Measurements from ENCODE around the gene CDKL1. TPM values are rescaled to one million over a fixed set of nuclear protein-coding genes. Genes with fewer than 3 reads are reported as not detected.

The CDKL1 gene
- total and polyA plus RNA-seq, 2 of the 13 experiments (the other 11 are each of a cell fraction or from before 2014, with no cell fraction given) = 4.4 to 5.1 TPM

GRCh38 chr14:50311972-50312733 is 84.5 kb downstream of the CDKL1 start, which contains the start of the genes DMAC2L and L2HGDH (continued):
- TF ChIP-seq, protein P1, sequence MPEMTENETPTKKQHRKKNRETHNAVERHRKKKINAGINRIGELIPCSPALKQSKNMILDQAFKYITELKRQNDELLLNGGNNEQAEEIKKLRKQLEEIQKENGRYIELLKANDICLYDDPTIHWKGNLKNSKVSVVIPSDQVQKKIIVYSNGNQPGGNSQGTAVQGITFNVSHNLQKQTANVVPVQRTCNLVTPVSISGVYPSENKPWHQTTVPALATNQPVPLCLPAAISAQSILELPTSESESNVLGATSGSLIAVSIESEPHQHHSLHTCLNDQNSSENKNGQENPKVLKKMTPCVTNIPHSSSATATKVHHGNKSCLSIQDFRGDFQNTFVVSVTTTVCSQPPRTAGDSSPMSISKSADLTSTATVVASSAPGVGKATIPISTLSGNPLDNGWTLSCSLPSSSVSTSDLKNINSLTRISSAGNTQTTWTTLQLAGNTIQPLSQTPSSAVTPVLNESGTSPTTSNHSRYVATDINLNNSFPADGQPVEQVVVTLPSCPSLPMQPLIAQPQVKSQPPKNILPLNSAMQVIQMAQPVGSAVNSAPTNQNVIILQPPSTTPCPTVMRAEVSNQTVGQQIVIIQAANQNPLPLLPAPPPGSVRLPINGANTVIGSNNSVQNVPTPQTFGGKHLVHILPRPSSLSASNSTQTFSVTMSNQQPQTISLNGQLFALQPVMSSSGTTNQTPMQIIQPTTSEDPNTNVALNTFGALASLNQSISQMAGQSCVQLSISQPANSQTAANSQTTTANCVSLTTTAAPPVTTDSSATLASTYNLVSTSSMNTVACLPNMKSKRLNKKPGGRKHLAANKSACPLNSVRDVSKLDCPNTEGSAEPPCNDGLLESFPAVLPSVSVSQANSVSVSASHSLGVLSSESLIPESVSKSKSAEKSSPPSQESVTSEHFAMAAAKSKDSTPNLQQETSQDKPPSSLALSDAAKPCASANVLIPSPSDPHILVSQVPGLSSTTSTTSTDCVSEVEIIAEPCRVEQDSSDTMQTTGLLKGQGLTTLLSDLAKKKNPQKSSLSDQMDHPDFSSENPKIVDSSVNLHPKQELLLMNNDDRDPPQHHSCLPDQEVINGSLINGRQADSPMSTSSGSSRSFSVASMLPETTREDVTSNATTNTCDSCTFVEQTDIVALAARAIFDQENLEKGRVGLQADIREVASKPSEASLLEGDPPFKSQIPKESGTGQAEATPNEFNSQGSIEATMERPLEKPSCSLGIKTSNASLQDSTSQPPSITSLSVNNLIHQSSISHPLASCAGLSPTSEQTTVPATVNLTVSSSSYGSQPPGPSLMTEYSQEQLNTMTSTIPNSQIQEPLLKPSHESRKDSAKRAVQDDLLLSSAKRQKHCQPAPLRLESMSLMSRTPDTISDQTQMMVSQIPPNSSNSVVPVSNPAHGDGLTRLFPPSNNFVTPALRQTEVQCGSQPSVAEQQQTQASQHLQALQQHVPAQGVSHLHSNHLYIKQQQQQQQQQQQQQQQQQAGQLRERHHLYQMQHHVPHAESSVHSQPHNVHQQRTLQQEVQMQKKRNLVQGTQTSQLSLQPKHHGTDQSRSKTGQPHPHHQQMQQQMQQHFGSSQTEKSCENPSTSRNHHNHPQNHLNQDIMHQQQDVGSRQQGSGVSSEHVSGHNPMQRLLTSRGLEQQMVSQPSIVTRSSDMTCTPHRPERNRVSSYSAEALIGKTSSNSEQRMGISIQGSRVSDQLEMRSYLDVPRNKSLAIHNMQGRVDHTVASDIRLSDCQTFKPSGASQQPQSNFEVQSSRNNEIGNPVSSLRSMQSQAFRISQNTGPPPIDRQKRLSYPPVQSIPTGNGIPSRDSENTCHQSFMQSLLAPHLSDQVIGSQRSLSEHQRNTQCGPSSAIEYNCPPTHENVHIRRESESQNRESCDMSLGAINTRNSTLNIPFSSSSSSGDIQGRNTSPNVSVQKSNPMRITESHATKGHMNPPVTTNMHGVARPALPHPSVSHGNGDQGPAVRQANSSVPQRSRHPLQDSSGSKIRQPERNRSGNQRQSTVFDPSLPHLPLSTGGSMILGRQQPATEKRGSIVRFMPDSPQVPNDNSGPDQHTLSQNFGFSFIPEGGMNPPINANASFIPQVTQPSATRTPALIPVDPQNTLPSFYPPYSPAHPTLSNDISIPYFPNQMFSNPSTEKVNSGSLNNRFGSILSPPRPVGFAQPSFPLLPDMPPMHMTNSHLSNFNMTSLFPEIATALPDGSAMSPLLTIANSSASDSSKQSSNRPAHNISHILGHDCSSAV (CRISPR knock-in tag; IDR thresholded peaks at IDR 0.05; ENCODE audit: borderline replicate concordance) = no peak
- peak; percentile 98 for TF ChIP-seq KDM5B (CRISPR knock-in tag; IDR thresholded peaks at IDR 0.05; ENCODE audit: borderline replicate concordance)
- no peak for TF ChIP-seq ZNF7 (CRISPR knock-in tag; IDR thresholded peaks at IDR 0.05)
- TF ChIP-seq, protein P2, sequence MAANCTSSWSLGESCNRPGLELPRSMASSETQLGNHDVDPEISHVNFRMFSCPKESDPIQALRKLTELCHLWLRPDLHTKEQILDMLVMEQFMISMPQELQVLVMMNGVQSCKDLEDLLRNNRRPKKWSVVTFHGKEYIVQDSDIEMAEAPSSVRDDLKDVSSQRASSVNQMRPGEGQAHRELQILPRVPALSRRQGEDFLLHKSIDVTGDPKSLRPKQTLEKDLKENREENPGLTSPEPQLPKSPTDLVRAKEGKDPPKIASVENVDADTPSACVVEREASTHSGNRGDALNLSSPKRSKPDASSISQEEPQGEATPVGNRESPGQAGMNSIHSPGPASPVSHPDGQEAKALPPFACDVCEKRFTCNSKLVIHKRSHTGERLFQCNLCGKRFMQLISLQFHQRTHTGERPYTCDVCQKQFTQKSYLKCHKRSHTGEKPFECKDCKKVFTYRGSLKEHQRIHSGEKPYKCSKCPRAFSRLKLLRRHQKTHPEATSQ (CRISPR knock-in tag; IDR thresholded peaks at IDR 0.05; ENCODE audit: borderline replicate concordance) = peak; percentile 60; the same call in 1 of the 2 replicates
- peak; percentile 85 for TF ChIP-seq HDAC1 (CRISPR knock-in tag; IDR thresholded peaks at IDR 0.05)
- no peak for TF ChIP-seq ZFP1 (CRISPR knock-in tag; IDR thresholded peaks at IDR 0.05)
- TF ChIP-seq GTF3A (CRISPR knock-in tag; conservative IDR thresholded peaks at IDR 0.05) = no peak
- no peak for TF ChIP-seq ELF4 (CRISPR knock-in tag; IDR thresholded peaks at IDR 0.05; ENCODE audit: borderline replicate concordance)
- peak; percentile 81; the same call in 1 of the 2 replicates for TF ChIP-seq MTERF4 (CRISPR knock-in tag; IDR thresholded peaks at IDR 0.05)
- peak; percentile 41 for TF ChIP-seq CAMTA2 (CRISPR knock-in tag; IDR thresholded peaks at IDR 0.05; ENCODE audit: borderline replicate concordance)
- TF ChIP-seq RBAK (CRISPR knock-in tag; IDR thresholded peaks at IDR 0.05) = no peak
- TF ChIP-seq HNF4G (IDR thresholded peaks at IDR 0.05; ENCODE audit: borderline replicate concordance, low read depth, low read length) = no peak
- no peak; the same call in 1 of the 2 replicates for TF ChIP-seq HNF4G (CRISPR knock-in tag; IDR thresholded peaks at IDR 0.05; ENCODE audit: borderline replicate concordance, low read depth)
- TF ChIP-seq MNT (IDR thresholded peaks at IDR 0.05) = no peak; the same call in 1 of the 2 replicates
- 0 out of 2 replicates have a peak, but pooled peaks have one; percentile 83 for TF ChIP-seq FOXO4 (CRISPR knock-in tag; conservative IDR thresholded peaks at IDR 0.05)
